ENCODE data around the gene NSMCE4A.
"Not testable (repeated sequence)": the region's sequence is repeated elsewhere in the genome, so short reads cannot be mapped to it uniquely, and the experiment has no call there.

DNA sequence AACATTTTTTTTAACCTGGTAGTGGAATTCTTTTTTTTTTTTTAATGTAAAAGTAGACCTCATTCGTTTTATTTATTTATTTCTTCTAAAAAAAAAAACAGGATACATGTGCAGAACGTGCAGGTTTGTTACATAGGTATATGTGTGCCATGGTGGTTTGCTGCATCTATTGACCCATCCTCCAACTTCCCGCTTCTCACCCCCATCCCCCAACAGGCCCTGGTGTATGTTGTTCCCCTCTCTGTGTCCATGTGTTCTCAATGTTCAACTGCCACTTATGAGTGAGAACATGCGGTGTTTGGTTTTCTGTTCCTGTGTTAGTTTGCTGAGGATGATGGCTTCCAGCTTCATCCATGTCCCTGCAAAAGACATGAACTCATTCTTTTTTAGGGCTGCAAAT lies 42.9 kb upstream of the NSMCE4A start:
- TF ChIP-seq, protein P1, sequence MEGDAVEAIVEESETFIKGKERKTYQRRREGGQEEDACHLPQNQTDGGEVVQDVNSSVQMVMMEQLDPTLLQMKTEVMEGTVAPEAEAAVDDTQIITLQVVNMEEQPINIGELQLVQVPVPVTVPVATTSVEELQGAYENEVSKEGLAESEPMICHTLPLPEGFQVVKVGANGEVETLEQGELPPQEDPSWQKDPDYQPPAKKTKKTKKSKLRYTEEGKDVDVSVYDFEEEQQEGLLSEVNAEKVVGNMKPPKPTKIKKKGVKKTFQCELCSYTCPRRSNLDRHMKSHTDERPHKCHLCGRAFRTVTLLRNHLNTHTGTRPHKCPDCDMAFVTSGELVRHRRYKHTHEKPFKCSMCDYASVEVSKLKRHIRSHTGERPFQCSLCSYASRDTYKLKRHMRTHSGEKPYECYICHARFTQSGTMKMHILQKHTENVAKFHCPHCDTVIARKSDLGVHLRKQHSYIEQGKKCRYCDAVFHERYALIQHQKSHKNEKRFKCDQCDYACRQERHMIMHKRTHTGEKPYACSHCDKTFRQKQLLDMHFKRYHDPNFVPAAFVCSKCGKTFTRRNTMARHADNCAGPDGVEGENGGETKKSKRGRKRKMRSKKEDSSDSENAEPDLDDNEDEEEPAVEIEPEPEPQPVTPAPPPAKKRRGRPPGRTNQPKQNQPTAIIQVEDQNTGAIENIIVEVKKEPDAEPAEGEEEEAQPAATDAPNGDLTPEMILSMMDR (IDR thresholded peaks at IDR 0.05) = not testable (repeated sequence)
- TF ChIP-seq ZFX (IDR thresholded peaks at IDR 0.05; ENCODE audit: borderline replicate concordance) = not testable (repeated sequence)
